Activated CD4-positive, CD25-positive, alpha-beta regulatory T cell treated with anti-CD3 and anti-CD28 coated beads, Interleukin-2, amount 50 U/mL, for 72 hours (primary cell): ENCODE data around the gene DUSP23.

ENCODE experiments used
- DNase-seq: peaks from one replicate; pipeline ENCODE4 v3.0.0; 2021

Gene DUSP23

GRCh38 chr1:159786966-159787365 is 6.2 kb downstream of the DUSP23 start:
- no peak for DNase-seq

GRCh38 chr1:159790237-159790917 is 9.6 kb downstream of the DUSP23 start:
- DNase-seq: no peak

DNA sequence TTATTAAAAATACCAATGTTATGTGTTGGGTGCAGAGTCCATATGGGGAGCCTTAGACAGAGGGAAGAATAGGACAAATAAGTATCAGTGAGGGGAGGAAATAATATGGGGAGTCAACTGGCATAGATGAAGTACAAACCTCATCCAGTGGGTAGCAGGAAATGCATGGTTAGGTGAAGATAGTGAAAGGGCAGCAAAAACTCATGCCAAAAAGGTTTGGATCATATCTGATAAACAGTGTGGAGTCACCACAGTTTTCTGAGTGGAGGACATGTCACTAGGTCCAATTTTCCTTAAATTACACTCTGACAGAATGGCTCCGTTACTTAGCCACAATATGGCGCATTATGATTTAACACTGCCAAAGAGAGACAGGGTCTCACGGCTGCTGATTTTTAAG is 10.3 kb downstream of the DUSP23 start:
- DNase-seq: no peak

DNA sequence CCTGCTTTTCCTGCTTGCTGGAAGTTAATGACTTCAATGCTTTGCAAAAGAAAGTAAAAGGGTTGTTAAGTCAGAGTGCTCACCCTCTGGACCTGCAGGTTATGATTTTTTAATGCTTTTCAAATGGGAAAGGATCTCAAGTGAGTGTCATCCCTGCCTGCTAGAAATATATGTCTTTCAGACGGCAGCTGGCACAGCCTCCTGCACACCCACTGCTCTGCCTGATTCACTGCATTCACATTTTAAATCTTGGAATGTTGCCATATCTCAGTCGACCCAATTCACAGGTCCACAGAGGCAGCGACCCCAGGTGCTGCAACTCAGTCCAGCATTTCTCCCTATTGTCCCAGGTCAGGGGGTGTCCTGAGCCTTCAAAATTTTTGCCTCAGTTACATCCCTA is 10.7 kb downstream of the DUSP23 start:
- no peak for DNase-seq

DNA sequence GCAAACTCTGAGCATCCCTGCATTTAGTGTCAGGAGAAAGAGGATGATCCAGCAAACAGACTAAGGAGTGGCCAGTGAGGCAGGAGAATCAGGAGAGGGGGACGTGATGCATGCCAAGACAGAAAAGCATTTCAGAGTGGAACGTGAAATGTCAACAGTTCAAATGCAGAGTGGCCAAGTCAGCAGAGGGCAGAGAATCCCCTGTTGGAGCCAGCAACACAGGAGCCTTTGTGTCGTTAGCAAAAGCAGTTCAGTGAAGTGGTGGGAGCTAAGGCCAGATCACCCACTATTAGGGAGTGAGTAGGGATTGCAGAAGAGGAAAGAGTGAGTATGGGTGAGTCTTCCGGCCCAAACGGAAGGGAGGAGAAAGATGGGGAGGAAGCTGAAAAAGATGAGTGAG is 14.8 kb downstream of the DUSP23 start:
- no peak for DNase-seq

- peak; percentile 39 for DNase-seq
Observed at GRCh38 chr1:159798893-159799292, 18.1 kb downstream of the DUSP23 start.

DNA sequence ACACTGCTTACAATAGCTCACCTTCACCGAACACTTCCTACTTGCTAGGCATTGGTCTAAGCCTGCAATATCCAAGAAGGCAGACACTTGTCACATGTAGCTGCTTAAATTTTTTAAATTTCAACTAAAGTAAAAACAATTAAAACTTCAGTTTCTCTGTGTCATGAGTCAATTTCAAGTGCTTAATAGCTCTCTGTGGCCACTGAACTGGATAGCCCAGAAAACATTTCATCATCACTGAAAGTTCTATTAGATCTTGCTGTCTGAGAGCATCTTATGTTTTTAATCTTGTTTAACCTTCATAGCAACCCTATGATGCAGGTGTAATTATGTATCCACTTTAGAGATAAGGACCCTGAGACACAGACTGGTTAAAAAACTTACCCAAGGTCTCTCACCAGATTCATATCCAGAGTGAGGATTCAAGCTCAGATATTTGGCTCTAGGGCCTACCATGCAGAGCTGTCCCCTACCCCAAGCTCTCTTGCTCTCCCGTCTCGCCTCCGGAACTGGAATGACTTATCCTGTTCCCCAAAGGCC is 18.8 kb downstream of the DUSP23 start:
- DNase-seq: no peak

DNA sequence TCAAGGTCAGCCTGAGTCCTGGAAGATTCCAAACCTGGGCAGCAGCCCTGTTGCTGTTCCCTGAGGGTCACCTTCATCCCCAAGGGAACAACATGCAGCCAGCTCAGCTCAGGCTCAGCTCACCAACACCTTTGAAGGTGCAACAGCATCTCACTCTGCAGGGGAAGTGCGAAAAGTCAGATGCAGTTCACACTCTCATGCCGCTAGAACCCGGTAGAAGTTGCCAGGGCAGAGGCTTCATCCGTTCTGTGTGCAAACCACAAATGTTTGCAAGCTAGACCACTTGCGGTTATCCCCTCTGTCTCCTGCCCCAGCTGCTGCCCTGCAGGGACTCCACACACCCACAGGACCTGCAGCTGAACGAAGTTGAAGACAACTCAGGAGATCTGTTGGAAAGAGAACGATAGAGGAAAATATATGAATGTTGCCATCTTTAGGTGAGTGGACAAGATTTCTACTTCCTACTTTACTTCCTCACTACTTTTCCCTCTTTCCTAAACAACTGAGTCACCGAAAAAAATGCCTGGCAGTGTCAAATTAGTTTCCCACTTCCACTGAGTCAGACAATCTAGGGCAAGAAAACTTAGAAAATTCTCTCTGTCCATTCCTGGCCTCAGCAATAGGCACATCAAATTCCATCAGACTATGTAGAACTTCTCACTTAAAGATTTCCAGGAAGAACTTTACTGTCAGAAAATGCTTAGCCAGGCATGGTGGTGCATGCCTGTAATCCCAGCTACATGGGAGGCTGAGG is 19.6 kb downstream of the DUSP23 start:
- no peak for DNase-seq

GRCh38 chr1:159802111-159802510 is 21.3 kb downstream of the DUSP23 start, which contains the start of gene FCRL6:
Gene FCRL6, plus strand, starts transcription at chr1:159802360. Its CDS starts 65 bp downstream, at chr1:159802425.
- DNase-seq: no peak

- no peak for DNase-seq
Observed at GRCh38 chr1:159803956-159804689, 23.4 kb downstream of the DUSP23 start.

GRCh38 chr1:159804924-159805323 is 24.2 kb downstream of the DUSP23 start:
- DNase-seq: no peak

GRCh38 chr1:159815926-159816325 is 35.2 kb downstream of the DUSP23 start:
- no peak for DNase-seq

- no peak for DNase-seq
Observed at GRCh38 chr1:159817276-159818041, 36.7 kb downstream of the DUSP23 start.

- no peak for DNase-seq
Observed at GRCh38 chr1:159821171-159821867, 40.6 kb downstream of the DUSP23 start.

- no peak for DNase-seq
Observed at GRCh38 chr1:159823406-159823805, 42.6 kb downstream of the DUSP23 start.

GRCh38 chr1:159825564-159825963 is 44.8 kb downstream of the DUSP23 start:
- no peak for DNase-seq

- peak; percentile 44 for DNase-seq
Observed at GRCh38 chr1:159826441-159827101, 45.8 kb downstream of the DUSP23 start, which contains the start of gene SLAMF8. Gene SLAMF8, plus strand, starts transcription at chr1:159826873. Its CDS starts 26 bp downstream, at chr1:159826899.

- no peak for DNase-seq
Observed at GRCh38 chr1:159827102-159827490, 46.3 kb downstream of the DUSP23 start.

DNA sequence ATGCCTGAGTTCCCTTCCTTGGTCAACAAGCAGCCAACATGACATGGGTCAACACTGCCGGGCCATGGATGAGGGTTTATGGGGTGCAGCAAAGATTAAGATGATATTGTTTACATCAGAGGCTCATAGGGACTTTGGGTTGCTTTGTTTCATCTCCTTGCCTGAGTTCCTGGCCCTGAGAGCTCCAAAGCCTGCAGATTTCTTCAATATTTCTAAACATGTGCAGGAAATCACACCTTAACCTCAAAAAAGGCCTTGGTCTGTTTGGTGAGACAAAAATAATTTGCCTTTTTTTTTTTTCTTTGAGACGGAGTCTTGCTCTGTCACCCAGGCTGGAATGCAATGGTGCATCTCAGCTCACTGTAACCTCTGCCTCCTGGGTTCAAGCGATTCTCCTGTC is 46.8 kb downstream of the DUSP23 start:
- DNase-seq: no peak

DNA sequence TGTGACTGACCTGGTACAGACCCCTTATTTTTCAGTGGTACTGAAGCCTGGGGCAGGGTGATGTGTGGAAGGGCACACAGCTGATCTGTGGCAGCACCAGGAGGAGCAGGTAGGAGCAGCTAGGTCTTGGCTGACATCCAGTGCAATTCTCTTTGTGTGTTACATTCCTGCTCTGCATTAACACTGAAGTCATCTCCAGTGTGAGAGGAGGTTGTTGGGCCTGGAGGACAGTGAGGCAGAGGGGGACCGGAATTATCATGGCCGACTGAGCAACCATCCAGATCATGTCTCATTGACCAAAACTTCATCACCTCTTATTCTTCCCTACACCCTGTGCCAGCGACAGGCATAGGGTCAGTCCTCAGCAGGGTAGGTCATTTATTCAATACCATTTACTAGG is 47.4 kb downstream of the DUSP23 start:
- DNase-seq: no peak

- DNase-seq: no peak
Observed at GRCh38 chr1:159828581-159829272, 48.0 kb downstream of the DUSP23 start.
